WTC11 (cell line): ENCODE measurements around the gene SLC25A25. TPM values are rescaled to one million over a fixed set of nuclear protein-coding genes. Genes with fewer than 3 reads are reported as not detected.
"Not testable (repeated sequence)": the region's sequence is repeated elsewhere in the genome, so short reads cannot be mapped to it uniquely, and the experiment has no call there.

Experiments
- ATAC-seq: fragments of 200-7000 bp; cut with Tn5 transposase; 2 replicates; pipeline ENCODE4 v1.10.0; 2021; ENCODE audit warnings: mild to moderate bottlenecking, moderate library complexity
- CTCF ChIA-PET: fragments of 300-600 bp; sonication (Branson Sonifier 250); formaldehyde crosslinking; loops from one replicate; lab custom pipeline; 2021; ENCODE audit warnings: antibody characterized with exemption; lab: Charles Lee
- POLR2A ChIA-PET: fragments of 350-600 bp; sonication (Branson Sonifier 250); formaldehyde crosslinking; loops from one replicate; lab custom pipeline; 2021; ENCODE audit warnings: antibody characterized with exemption; lab: Charles Lee
- DNase-seq: peaks from one replicate; pipeline ENCODE4 v3.0.0; 2021; ENCODE audit warnings: low spot score
- H3K27ac Mint-ChIP-seq: 2 replicates; pipeline ENCODE4 v1.8.0; 2021; ENCODE audit warnings: mixed read lengths
- H3K27me3 Mint-ChIP-seq: 2 replicates; pipeline ENCODE4 v1.8.0; 2021; ENCODE audit warnings: low read depth, mild to moderate bottlenecking, moderate library complexity, mixed read lengths
- H3K36me3 Mint-ChIP-seq: 2 replicates; pipeline ENCODE4 v1.8.0; 2021; ENCODE audit warnings: mixed read lengths
- H3K4me1 Mint-ChIP-seq: 2 replicates; pipeline ENCODE4 v1.8.0; 2022; ENCODE audit warnings: mixed read lengths
- H3K4me3 Mint-ChIP-seq: 2 replicates; pipeline ENCODE4 v1.8.0; 2021; ENCODE audit warnings: mild to moderate bottlenecking, moderate library complexity, mixed read lengths
- H3K9me3 Mint-ChIP-seq: 2 replicates; pipeline ENCODE4 v1.8.0; 2021; ENCODE audit warnings: mixed read lengths
- ELF4 ChIP-seq: sonication (generic); formaldehyde crosslinking; IDR thresholded peaks from 2 replicates; pipeline ENCODE4 v1.8.1; 2022; ENCODE audit warnings: low read depth, mild to moderate bottlenecking, moderate library complexity, missing genetic modification reagents
- ESRRA ChIP-seq: sonication (generic); formaldehyde crosslinking; IDR thresholded peaks from 2 replicates; pipeline ENCODE4 v1.8.1; 2022; ENCODE audit warnings: mild to moderate bottlenecking, missing genetic modification reagents, borderline replicate concordance
- GRHL2 ChIP-seq: fragments of 250-450 bp; sonication (Bioruptor Pico); IDR thresholded peaks from 2 replicates; pipeline ENCODE4 v1.8.0; 2022; ENCODE audit warnings: mild to moderate bottlenecking, moderate library complexity; ENCODE audit not compliant: insufficient replicate concordance, severe bottlenecking
- IRF2 ChIP-seq: sonication (generic); formaldehyde crosslinking; IDR thresholded peaks from 2 replicates; pipeline ENCODE4 v1.8.0; 2022; ENCODE audit warnings: low read depth, missing genetic modification reagents, borderline replicate concordance
- MXD4 ChIP-seq: fragments of 250-450 bp; sonication (Bioruptor Pico); IDR thresholded peaks from 2 replicates; pipeline ENCODE4 v1.8.0; 2021; ENCODE audit warnings: mild to moderate bottlenecking, moderate library complexity, borderline replicate concordance
- NFE2L1 ChIP-seq: sonication (generic); formaldehyde crosslinking; IDR thresholded peaks from 2 replicates; pipeline ENCODE4 v1.8.1; 2023; ENCODE audit warnings: missing genetic modification reagents
- NR3C1 ChIP-seq: sonication (generic); formaldehyde crosslinking; conservative IDR thresholded peaks from 2 replicates; pipeline ENCODE4 v1.8.1; 2023; ENCODE audit warnings: low read depth, mild to moderate bottlenecking, missing genetic modification reagents
- OVOL2 ChIP-seq: fragments of 250-450 bp; sonication (Bioruptor Pico); IDR thresholded peaks from 2 replicates; pipeline ENCODE4 v1.9.0; 2021; ENCODE audit warnings: mild to moderate bottlenecking, borderline replicate concordance
- PRRX2 ChIP-seq: fragments of 250-450 bp; sonication (Bioruptor Pico); IDR thresholded peaks from 2 replicates; pipeline ENCODE4 v1.8.0; 2021; ENCODE audit warnings: mild to moderate bottlenecking
- SP1 ChIP-seq: sonication (generic); formaldehyde crosslinking; conservative IDR thresholded peaks from 2 replicates; pipeline ENCODE4 v1.8.1; 2022; ENCODE audit warnings: missing genetic modification reagents
- ZNF138 ChIP-seq: sonication (generic); formaldehyde crosslinking; conservative IDR thresholded peaks from 2 replicates; pipeline ENCODE4 v1.8.1; 2022; ENCODE audit warnings: mild to moderate bottlenecking, moderate library complexity, missing genetic modification reagents
- ZNF219 ChIP-seq: sonication (generic); formaldehyde crosslinking; IDR thresholded peaks from 2 replicates; pipeline ENCODE4 v1.8.0; 2023; ENCODE audit warnings: missing genetic modification reagents, mild to moderate bottlenecking, borderline replicate concordance
- total RNA-seq: library from RNA; stranded (reverse); gene quantifications from 3 replicates; pipeline ENCODE4 v1.2.3, GENCODE V29; 2021
- TF ChIP-seq, protein P1 (sequence below): fragments of 250-450 bp; sonication (Bioruptor Pico); IDR thresholded peaks from 2 replicates; pipeline ENCODE4 v2.1.2; 2022; ENCODE audit warnings: mild to moderate bottlenecking, moderate library complexity
- TF ChIP-seq, protein P2 (sequence below): fragments of 250-450 bp; sonication (Bioruptor Pico); conservative IDR thresholded peaks from 2 replicates; pipeline ENCODE4 v1.9.0; 2021; ENCODE audit warnings: mild to moderate bottlenecking
- TF ChIP-seq, protein P3 (sequence below): sonication (generic); formaldehyde crosslinking; IDR thresholded peaks from 2 replicates; pipeline ENCODE4 v1.8.1; 2022; ENCODE audit warnings: low read depth, missing genetic modification reagents, borderline replicate concordance
- TF ChIP-seq, protein P4 (sequence below): fragments of 250-450 bp; sonication (Bioruptor Pico); IDR thresholded peaks from 2 replicates; pipeline ENCODE4 v1.9.0; 2021; ENCODE audit warnings: mild to moderate bottlenecking
- TF ChIP-seq, protein P5 (sequence below): sonication (generic); formaldehyde crosslinking; IDR thresholded peaks from 2 replicates; pipeline ENCODE4 v1.8.1; 2023; ENCODE audit warnings: mild to moderate bottlenecking, moderate library complexity, missing genetic modification reagents
- TF ChIP-seq, protein P6 (sequence below): sonication (generic); formaldehyde crosslinking; IDR thresholded peaks from 2 replicates; pipeline ENCODE4 v1.8.0; 2022; ENCODE audit warnings: mild to moderate bottlenecking, missing genetic modification reagents

SLC25A25 gene
- total RNA-seq, 1 experiment from 2014 or later, result 17.4 TPM

DNA sequence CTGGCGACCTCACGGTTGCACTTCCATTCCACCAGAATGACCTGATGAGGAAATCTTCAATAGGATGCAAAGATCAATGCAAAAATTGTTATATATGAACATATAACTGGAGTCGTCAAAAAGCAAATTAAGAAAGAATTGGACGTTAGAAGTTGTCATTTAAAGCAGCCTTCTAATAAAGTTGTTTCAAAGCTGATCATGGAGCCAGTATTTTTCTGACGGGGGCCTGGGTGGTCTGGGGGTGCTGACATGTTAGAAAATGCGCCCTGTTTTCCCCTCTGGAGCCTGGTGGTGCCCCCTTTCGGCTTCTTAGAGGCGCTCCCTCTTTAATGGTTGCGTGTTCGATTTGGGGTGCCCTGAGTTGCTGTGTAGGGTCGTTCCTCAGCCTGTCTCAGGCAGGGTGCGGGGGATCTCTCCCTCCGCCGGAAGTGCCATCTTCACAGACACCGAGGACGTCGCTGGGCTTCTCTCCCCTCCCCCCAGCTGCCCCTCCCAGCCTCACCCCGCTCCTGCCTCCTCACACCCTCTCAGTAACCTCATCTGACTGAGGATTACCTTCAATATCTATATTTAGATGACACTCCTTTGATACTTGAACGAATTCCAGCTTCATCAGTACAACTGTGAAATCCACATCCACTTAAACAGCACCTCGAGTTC, 41.1 kb downstream of the SLC25A25 start:
- ChIA-PET CTCF (interaction anchor here (1.3 to 5.8 kb wide), 2 partner anchors 9 to 16 kb away, joined by 3 to 57 read pairs; no protein-coding TSS in a partner anchor), POLR2A (interaction anchor here (0.7 to 1.1 kb wide), 2 partner anchors 11 to 186 kb away, joined by 3 read pairs; no protein-coding TSS in a partner anchor)
- no peak for DNase-seq
- peaks cover 3% of the 10 kb centered on the region; the same call in 1 of the 2 replicates for H3K9me3 Mint-ChIP-seq
- peaks cover 31% of the 10 kb centered on the region for H3K36me3 Mint-ChIP-seq
- peak overlapping the region; percentile 55 for H3K27ac Mint-ChIP-seq
- no peak overlapping the region for H3K4me3 Mint-ChIP-seq
- peaks cover 8% of the 10 kb centered on the region for H3K4me1 Mint-ChIP-seq
- TF ChIP-seq, protein P1, sequence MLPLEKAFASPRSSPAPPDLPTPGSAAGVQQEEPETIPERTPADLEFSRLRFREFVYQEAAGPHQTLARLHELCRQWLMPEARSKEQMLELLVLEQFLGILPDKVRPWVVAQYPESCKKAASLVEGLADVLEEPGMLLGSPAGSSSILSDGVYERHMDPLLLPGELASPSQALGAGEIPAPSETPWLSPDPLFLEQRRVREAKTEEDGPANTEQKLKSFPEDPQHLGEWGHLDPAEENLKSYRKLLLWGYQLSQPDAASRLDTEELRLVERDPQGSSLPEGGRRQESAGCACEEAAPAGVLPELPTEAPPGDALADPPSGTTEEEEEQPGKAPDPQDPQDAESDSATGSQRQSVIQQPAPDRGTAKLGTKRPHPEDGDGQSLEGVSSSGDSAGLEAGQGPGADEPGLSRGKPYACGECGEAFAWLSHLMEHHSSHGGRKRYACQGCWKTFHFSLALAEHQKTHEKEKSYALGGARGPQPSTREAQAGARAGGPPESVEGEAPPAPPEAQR (CRISPR knock-in tag), result no peak
- no peak for TF ChIP-seq MXD4 (CRISPR knock-in tag)
- TF ChIP-seq, protein P2, sequence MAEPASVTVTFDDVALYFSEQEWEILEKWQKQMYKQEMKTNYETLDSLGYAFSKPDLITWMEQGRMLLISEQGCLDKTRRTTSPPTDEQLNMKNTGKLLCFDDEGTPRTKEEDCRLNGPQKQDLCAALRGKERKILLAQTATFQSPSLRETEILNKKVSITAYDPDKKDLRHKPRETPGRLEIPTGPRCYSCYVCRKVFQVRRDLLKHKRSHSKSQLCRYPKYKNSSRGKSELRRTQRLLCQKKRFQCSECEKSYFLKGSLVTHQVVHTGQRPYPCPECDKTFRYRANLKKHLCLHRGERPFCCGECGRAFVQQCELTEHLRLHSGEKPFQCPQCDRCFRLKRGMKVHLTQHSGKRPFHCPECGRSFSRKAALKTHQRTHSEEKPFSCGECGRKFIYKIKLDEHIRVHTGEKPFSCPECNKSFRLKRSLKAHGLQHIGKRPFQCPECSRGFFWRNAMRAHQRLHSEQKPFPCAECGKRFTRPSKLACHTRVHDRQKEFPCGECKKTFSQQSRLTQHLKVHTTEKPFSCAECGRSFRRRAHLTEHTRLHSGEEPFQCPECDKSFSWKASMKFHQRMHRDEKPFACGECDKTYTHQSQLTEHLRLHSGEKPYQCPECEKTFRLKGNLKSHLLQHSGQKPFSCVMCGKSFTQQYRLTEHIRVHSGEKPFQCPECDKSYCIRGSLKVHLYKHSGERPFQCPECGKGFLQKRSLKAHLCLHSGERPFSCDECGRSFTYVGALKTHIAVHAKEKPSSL, result no peak
- TF ChIP-seq, protein P3, sequence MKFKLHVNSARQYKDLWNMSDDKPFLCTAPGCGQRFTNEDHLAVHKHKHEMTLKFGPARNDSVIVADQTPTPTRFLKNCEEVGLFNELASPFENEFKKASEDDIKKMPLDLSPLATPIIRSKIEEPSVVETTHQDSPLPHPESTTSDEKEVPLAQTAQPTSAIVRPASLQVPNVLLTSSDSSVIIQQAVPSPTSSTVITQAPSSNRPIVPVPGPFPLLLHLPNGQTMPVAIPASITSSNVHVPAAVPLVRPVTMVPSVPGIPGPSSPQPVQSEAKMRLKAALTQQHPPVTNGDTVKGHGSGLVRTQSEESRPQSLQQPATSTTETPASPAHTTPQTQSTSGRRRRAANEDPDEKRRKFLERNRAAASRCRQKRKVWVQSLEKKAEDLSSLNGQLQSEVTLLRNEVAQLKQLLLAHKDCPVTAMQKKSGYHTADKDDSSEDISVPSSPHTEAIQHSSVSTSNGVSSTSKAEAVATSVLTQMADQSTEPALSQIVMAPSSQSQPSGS, result no peak
- no peak for TF ChIP-seq SP1 (CRISPR knock-in tag)
- TF ChIP-seq ZNF138 (CRISPR knock-in tag), result no peak
- no peak; the same call in 1 of the 2 replicates for ATAC-seq
- no peaks in the 10 kb centered on the region for H3K27me3 Mint-ChIP-seq

DNA sequence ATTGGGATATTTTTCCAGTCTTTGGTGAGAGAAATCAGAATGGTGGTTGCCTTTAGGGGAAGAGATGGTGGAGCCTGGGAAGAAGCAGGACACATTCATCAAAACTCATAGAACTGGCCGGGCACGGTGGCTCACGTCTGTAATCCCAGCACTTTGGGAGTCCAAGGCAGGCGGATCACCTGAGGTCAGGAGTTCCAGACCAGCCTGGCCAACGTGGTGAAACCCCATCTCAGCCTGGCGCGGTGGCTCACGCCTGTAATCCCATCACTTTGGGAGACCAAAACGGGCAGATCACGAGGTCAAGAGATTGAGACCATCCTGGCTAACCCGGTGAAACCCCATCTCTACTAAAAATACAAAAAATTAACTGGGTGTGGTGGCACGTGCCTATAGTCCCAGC, 43.7 kb downstream of the SLC25A25 start:
- DNase-seq, CTCF ChIA-PET, POLR2A ChIA-PET, ATAC-seq, H3K27ac Mint-ChIP-seq, H3K4me3 Mint-ChIP-seq, H3K4me1 Mint-ChIP-seq, H3K9me3 Mint-ChIP-seq, H3K27me3 Mint-ChIP-seq: not testable (repeated sequence)
- peaks cover 20% of the 10 kb centered on the region for H3K36me3 Mint-ChIP-seq

DNA sequence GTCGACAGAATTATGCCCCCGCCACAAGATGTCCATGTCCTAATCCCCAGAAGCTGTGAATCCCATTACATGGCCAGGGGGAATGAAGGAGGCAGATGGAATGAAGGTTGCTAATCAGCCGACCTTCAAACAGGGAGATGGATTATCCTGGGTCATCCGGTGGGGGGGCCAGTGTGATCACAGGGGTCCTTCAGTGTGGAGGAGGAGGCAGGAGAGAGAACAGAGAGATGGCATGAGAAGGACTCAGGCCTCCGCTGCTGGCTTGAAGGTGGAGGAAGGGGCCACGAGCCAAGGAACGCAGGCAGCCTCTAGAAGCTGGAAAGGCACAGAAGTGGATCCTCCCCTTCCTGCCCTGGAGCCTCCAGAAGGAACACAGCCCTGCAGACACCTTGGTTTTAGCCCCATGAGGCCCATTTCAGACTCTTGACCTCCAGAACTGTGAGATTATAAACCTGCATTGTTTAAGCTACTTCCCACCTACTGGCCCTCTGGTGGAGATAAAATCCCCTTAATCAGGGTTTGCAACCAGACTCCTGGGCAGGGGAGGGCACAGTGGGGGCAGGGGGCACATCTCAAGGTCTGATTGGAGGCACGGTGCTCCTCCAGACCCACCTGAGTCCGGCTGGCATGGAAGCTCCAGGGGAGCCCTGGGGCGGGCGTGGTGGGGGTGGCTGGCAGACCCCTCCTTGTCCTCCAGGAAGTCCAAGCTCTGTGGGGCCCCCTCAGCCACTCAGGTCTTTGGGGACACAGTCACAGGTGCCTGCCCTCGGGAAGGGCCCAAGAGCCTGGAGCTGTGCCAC, 45.7 kb downstream of the SLC25A25 start:
- peaks cover 17% of the 10 kb centered on the region for H3K4me1 Mint-ChIP-seq
- ChIA-PET CTCF (interaction anchor here (1.0 to 4.3 kb wide), 2 partner anchors 11 to 13 kb away, joined by 3 to 32 read pairs; no protein-coding TSS in a partner anchor), POLR2A (interaction anchor here (0.6 to 0.7 kb wide), 2 partner anchors 23 to 209 kb away, joined by 3 read pairs; no protein-coding TSS in a partner anchor)
- DNase-seq (no peak), ATAC-seq (no peak)
- H3K36me3 Mint-ChIP-seq, result peaks cover 11% of the 10 kb centered on the region
- H3K27ac Mint-ChIP-seq, result 0 out of 2 replicates have a peak overlapping the region, but pooled peaks have one; percentile 15
- H3K4me3 Mint-ChIP-seq, result no peak overlapping the region
- H3K27me3 Mint-ChIP-seq, result no peaks in the 10 kb centered on the region
- peaks cover 3% of the 10 kb centered on the region; the same call in 1 of the 2 replicates for H3K9me3 Mint-ChIP-seq
- no peak for TF ChIP-seq ZNF219
- TF ChIP-seq MXD4 (CRISPR knock-in tag), result no peak
- no peak for TF ChIP-seq PRRX2 (CRISPR knock-in tag)
- TF ChIP-seq IRF2 (CRISPR knock-in tag), result no peak
- TF ChIP-seq NR3C1 (CRISPR knock-in tag), result no peak
- TF ChIP-seq, protein P4, sequence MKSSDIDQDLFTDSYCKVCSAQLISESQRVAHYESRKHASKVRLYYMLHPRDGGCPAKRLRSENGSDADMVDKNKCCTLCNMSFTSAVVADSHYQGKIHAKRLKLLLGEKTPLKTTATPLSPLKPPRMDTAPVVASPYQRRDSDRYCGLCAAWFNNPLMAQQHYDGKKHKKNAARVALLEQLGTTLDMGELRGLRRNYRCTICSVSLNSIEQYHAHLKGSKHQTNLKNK, result no peak
- no peak for TF ChIP-seq ELF4 (CRISPR knock-in tag)
- TF ChIP-seq OVOL2 (CRISPR knock-in tag), result no peak
- TF ChIP-seq, protein P5, sequence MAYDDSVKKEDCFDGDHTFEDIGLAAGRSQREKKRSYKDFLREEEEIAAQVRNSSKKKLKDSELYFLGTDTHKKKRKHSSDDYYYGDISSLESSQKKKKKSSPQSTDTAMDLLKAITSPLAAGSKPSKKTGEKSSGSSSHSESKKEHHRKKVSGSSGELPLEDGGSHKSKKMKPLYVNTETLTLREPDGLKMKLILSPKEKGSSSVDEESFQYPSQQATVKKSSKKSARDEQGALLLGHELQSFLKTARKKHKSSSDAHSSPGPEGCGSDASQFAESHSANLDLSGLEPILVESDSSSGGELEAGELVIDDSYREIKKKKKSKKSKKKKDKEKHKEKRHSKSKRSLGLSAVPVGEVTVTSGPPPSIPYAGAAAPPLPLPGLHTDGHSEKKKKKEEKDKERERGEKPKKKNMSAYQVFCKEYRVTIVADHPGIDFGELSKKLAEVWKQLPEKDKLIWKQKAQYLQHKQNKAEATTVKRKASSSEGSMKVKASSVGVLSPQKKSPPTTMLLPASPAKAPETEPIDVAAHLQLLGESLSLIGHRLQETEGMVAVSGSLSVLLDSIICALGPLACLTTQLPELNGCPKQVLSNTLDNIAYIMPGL (CRISPR knock-in tag), result no peak
- TF ChIP-seq NFE2L1 (CRISPR knock-in tag), result no peak
- no peak for TF ChIP-seq ESRRA
- no peak for TF ChIP-seq GRHL2 (CRISPR knock-in tag)
- TF ChIP-seq, protein P6, sequence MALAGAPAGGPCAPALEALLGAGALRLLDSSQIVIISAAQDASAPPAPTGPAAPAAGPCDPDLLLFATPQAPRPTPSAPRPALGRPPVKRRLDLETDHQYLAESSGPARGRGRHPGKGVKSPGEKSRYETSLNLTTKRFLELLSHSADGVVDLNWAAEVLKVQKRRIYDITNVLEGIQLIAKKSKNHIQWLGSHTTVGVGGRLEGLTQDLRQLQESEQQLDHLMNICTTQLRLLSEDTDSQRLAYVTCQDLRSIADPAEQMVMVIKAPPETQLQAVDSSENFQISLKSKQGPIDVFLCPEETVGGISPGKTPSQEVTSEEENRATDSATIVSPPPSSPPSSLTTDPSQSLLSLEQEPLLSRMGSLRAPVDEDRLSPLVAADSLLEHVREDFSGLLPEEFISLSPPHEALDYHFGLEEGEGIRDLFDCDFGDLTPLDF (CRISPR knock-in tag), result no peak
